ENCODE measurements around the gene SPEF2.

Gene SPEF2

DNA sequence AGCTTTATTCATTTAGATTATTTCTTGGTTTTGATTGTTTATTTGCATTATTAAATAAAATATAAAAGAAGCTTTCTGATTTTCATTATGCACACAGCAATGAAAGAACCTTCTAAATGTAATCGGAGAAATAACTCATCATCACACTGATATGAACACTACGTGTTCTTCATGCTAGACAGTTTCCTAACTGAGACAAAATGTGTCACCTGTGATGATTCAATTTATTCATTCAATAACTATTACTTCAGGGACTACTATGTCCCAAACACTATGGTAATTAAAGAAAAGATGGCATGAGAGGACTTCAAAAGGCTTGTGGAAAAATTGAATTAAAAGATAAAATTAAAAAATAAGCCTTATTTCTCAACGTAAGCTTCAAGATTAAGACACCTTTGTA is 118.1 kb downstream of the SPEF2 start:
- DNase-seq: no peak

DNA sequence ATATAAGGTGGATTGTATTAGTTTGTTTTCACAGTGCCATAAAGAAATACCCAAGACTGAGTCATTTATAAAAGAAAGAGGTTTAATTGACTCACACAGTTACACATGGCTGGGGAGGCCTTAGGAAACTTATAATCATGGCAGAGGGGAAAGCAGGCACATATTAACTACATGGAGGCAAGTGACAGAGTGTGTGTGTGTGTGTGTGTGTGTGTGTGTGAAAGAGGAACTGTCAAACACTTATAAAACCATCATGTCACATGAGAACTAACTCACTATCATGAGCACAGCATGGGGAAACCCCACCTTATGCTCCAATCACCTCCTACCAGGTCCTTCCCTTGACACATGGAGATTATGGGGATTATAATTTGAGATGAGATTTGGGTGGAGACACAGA is 118.6 kb downstream of the SPEF2 start:
- no peak for DNase-seq

DNA sequence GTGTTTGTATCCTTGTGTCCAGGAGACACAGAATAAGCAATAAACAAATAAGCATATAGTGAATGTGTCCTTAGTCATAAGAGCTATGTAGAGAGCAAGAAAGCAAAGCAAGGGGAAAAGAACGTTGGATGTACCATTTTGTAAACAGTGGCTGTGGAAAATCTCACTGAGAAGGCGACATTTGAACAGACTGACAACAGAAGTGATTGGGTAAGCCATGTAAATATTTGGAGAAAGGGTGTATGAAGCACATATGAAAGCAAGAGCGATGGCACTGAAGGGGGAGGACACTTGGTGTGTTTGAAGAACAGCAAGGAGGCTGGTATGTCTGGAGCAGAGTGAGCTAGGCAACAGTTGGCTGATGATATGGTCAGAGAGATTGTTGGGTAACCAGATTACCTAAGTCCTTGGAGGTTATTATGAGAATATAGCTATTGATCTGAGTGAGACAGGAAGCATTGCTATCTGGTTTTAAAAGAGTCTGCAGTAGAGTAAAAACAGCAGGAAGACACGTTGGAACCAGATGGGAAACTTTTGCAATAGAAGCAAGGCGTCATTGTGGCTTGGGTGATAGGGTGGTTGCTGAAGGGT is 123.6 kb downstream of the SPEF2 start:
- DNase-seq: no peak

DNA sequence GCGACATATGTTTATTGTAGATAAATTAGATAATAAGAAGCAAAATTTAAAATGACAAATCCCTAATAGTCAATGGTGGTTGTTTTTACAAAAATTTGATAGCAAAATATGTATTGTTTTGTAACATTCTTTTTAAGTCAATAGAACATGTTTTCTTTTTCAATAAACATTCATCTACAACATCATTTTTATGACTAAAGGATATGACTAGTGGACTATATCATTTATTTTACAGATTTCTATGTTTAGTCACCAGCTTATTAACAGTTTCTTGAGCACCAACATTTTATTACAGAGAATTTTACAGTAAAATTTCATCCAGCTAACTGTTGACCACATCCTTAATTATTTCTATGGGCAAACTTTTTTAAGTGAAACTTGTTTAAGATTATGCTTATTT is 124.3 kb downstream of the SPEF2 start:
- no peak for DNase-seq

GRCh38 chr5:35743644-35744043 is 126.0 kb downstream of the SPEF2 start:
- no peak for DNase-seq

DNA sequence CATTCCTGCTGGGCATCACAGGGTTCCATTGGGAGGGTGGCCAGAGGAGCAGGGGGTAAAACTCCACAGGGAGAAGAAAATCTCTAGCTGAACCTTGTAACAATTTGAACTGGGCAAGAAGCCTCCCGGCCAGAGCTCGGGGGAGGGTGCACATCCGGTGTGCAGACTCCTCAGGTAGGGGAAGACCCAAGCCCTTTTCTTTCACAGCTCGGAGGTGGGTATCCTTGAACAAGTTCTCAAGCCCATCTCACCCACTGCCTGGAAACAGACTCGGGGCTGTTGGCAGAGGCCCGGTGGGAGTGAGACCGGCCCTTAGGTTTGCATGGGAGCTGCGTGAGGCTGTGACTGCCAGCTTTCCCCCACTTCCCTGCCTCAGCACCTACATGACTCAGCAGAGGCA is 127.5 kb downstream of the SPEF2 start:
- DNase-seq: no peak

GRCh38 chr5:35745660-35746059 is 128.0 kb downstream of the SPEF2 start:
- no peak for DNase-seq

DNA sequence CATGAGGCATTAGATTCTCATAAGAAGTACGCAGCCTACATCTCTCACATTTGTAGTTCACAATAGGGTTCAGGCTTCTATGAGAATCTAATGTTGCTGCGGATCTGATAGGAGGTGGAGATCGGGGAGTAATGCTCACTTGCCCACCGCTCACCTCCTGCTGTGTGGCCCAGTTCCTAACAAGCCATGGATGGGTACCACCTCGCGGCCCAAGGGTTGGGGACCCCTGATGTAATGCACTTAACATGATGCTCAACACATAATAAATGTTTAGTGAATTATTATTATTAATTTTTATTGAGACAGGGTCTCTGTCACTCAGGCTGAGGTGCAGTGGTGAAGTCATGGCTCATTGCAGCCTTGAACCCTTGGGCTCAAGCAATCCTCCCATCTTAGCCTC is 134.3 kb downstream of the SPEF2 start:
- DNase-seq: no peak

- DNase-seq: no peak
Measured at GRCh38 chr5:35753500-35753899, 135.8 kb downstream of the SPEF2 start.

DNA sequence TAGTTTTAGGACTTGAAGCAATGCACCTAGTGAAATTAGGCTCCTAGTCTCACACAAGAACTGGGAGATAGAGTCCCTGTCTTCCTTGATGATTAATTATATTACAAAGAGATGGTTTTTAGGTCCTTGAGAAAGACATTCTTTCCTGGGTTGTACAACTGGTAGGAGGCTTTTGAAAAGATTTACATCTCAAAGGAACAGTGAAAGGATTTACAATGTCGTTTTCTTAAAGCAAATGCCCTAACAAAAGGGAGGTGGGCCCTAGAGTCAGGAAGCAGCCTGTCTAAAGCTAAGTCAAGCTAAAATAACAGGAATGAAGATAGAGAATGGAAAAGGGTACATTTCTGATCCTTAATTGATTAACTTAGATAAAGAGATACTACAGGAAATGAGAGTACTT is 136.8 kb downstream of the SPEF2 start:
- no peak for DNase-seq

GRCh38 chr5:35755966-35756365 is 138.3 kb downstream of the SPEF2 start:
- no peak for DNase-seq

DNA sequence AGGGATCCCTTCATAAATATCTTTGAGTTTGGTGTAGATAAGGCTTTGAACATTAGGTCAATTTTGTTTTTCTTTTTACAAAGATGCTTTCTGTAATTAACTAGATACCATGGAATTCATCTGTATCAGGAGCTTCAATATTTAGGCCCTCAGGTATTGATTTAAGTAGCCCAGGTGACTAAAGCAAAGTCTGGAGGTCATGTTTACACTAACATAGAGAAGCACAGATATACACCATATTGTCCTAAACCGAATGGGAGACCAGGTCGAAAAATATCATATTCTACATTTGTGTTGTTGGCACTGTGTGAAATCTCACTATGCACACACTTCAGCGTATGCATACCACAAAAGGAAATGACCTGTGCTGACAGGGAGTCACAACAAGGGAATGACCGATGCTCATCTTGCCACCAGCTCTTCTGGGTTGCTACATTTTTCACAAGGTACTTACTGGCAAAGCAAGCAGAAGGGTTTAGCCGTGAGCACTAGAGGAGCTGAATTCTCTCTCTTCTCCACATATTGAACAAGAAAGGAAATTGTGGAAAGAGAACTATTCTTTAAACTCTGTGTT is 140.6 kb downstream of the SPEF2 start:
- no peak for DNase-seq

DNA sequence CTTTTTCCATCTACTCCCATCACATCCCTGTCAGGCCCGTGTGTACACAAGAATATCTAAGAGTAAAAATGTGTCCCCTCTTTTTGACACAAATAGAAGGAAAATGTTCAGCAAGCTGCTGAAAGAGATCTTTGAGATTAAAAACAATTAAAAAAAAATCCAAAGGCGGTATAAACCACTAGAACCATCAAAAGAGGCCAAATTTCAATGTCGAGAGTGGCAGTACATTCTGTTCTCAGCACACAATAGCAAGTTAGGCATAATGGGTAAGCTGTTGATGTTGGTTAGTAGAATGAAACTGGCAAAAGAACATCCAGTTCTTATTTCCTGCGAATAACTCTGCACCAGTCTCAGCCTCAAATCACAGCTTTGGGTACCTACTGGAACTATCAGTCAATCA is 143.9 kb downstream of the SPEF2 start:
- no peak for DNase-seq

- no peak for DNase-seq
Measured at GRCh38 chr5:35762368-35762767, 144.7 kb downstream of the SPEF2 start.

DNA sequence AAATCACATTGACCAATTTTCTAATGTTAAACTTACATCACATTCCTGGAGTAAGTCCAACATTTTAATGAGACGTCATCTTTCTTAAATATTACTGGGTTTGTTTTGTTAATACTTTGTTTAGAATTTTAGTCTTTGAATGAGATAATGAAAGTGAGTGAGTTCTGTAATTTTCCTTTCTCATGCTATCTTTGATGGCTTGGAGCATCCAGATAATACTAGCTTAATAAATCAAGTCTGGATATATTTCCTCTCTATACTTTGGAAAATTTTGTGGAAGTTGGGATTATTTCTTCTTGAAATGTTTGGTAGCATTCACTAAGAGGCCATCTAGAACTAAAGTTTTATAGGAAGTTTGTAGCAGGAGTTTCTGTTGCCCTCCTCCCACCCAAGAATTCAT is 148.3 kb downstream of the SPEF2 start:
- DNase-seq: no peak

GRCh38 chr5:35771300-35771699 is 153.6 kb downstream of the SPEF2 start:
- DNase-seq: peak in 1 of 2 experiments; percentile 8

DNA sequence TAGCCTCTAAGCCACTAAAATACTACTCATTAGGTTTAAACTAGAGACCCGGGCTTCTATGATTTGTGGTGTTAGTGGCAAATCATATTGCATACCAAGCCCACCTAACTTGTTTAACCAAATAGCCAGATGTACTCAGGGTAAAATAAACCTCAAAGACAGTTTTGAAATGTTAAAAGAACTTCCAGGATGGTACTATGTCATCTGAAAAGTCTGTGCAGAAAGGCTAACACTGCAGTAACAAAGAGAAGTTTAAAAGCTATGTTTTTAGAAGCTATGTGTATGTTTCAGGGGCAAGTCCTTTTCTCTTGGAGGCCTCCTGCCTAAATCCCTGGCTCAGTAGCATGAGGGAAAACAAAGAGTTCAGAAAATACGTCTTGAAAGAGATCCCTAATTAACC is 154.2 kb downstream of the SPEF2 start:
- DNase-seq: no peak

- DNase-seq: no peak
Measured at GRCh38 chr5:35773967-35774366, 156.3 kb downstream of the SPEF2 start.

DNA sequence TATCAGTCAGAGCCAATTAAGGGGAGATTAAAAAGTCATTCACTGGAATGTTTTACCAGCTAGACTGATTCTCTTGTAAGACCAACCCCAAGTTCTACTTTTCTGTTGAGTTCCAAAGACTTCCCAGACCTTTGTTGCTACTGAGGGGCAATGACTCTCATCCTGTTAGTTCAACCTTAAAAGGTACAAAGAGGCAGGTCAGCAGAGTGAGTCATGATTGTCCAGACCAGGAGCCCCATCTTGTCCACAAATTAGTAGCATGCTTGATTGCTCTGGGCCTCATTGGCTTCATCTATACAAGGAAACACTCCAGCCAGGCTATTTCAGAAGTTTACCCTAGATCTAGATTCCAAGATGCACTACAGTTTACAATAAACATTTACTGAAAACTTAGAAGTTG is 159.1 kb downstream of the SPEF2 start:
- no peak for DNase-seq

DNA sequence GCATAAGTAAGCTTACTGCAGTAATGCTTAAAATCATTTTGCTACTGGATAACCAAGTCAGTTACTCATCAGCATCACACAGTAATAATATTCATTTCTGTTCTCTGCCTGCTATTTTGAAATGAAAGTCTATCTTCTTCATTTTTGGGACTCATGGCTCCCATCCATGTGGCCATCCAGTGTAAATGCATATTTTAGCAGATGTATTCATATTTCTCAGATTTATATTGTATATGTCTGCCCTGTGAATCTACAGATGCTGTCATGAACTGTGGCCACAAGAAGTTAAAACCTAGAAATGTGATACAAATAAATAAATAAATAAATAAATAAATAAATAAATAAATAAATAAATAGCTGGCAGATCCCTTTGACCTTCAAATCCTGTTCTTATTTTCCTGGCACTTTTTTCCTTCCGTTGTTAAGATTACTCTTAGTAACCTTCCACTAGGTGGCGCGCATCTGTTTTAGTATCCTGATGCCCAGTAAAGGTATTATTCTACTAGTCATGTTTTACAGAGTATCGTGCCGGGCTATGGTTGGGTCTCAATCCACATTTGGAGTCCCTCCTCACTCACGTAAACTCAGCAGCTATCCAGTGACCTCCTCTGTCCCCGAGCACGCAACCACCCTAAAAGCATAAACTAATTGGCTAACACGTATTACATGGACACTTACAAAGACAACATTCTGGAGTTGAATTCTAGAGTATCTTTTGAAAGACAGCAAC is 159.9 kb downstream of the SPEF2 start:
- DNase-seq: peak; percentile 47 to 87

DNA sequence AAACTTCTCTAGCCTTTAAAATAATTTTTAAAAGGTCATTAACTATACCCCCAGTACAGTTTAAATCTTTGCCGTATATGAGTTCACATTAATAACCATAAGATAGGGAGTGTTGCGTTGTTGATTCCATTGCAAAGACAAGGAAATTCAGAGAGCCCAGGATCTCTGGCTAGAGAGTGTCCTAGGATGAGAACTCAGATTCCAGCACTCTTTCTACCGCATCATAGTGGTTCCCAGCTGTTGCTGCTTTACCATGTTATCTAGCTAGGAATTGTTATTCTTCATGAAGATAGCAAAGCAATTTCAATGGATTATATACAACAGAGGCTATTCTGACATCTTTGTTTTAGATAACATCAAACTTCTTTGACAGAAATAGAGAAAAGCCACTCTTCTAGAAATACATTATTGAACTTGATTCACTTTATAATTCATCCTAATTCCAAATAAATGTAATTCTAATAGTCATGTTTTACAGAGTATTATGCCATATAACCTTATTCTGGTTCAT is 160.7 kb downstream of the SPEF2 start:
- no peak for DNase-seq

DNA sequence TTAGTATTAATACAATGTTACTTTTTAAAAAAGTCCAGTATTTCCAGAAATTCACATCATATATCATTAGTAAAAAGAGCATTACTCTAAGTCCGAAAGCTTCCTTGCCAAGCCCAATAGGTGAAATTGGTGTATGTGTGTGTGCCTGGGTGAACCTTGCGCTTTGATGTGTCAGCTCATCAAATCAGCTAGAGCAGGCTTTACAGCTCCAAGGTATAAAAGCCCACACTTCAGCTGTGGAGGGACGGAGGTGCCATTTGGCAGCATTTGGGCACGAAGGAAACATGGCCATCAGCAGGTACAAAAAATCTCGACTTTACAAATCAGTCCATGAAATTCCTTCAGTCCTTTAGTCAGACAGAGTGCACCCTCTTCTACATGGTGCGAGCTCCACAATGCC is 162.6 kb downstream of the SPEF2 start:
- no peak for DNase-seq

DNA sequence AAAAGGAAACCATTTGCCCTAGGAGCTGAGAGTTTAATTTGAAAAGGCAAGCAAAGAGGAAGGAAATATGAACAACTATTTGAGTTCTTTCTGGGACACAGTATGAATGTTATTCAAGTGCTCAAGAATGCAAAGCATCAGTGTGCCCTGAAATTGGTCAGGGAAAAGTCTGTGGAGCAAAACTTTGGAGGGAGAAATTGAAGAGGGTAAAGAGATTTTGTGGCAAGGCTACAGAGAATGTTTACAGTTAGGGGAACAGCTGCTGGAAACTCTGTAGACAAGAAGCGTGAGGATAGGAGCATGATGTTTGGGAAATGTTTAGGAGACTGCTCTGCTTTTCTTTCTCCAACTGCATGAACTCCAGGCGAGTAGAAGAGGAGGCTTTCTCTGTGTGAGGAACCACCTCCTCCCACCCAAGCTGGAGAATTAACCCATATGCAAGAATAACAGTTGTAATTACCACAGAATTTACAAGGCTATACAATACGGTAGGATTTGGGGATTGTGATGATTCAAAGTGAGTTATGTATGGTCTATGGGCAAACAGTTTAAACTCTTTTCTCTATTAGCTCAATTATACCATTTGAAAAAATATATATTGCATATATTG is 163.6 kb downstream of the SPEF2 start:
- DNase-seq: no peak

DNA sequence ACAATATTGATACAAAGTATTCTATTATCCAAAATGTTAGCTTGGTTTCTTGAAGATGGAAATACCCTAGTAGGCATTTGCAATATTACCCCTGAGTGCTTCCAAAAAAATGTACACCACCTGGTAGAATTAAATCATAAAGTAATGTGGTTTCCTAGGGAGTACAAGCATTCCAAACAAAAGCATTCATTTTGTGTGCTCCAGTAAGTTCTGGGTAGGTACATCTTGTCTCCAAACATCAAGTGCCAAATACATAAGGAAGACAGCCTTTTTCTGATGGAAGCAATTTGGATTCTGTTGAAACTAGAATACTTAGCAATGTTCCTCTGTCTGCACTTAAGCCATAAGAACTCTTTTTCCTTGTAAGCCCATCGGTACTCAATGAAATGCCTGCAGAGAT is 165.9 kb downstream of the SPEF2 start:
- no peak for DNase-seq
